CD4-positive, alpha-beta T cell treated with Interleukin-6 at 100 ng/mL for 8 hours (primary cell): ENCODE results near the gene DDX1.

Experiments used
- DNase-seq: peaks from one replicate; pipeline ENCODE4 v3.0.0-alpha.2; 2020; ENCODE audit warnings: mixed read lengths, low spot score

The DDX1 gene

GRCh38 chr2:15630121-15630977 lies 38.7 kb downstream of the DDX1 start:
- no peak for DNase-seq

GRCh38 chr2:15630978-15631719 lies 39.5 kb downstream of the DDX1 start:
- DNase-seq: no peak

- DNase-seq: no peak
Observed at GRCh38 chr2:15631883-15632282, 40.2 kb downstream of the DDX1 start.

- no peak for DNase-seq
Observed at GRCh38 chr2:15633043-15633970, 41.6 kb downstream of the DDX1 start.

GRCh38 chr2:15633971-15634346 lies 42.3 kb downstream of the DDX1 start:
- no peak for DNase-seq

- DNase-seq: no peak
Observed at GRCh38 chr2:15634846-15635490, 43.3 kb downstream of the DDX1 start.

GRCh38 chr2:15636972-15637785 lies 45.5 kb downstream of the DDX1 start:
- DNase-seq: peak; percentile 32

- DNase-seq: no peak
Observed at GRCh38 chr2:15638720-15639119, 47.1 kb downstream of the DDX1 start.

GRCh38 chr2:15639323-15640251 lies 47.9 kb downstream of the DDX1 start:
- DNase-seq: no peak

- DNase-seq: no peak
Observed at GRCh38 chr2:15640261-15640711, 48.6 kb downstream of the DDX1 start.

GRCh38 chr2:15640784-15641183 lies 49.1 kb downstream of the DDX1 start:
- no peak for DNase-seq

- DNase-seq: no peak
Observed at GRCh38 chr2:15641530-15641982, 49.9 kb downstream of the DDX1 start.

- no peak for DNase-seq
Observed at GRCh38 chr2:15642011-15642814, 50.5 kb downstream of the DDX1 start.

- DNase-seq: no peak
Observed at GRCh38 chr2:15642815-15643500, 51.3 kb downstream of the DDX1 start.

- DNase-seq: no peak
Observed at GRCh38 chr2:15643791-15644585, 52.3 kb downstream of the DDX1 start.

- no peak for DNase-seq
Observed at GRCh38 chr2:15645300-15645699, 53.6 kb downstream of the DDX1 start.

GRCh38 chr2:15645720-15646385 lies 54.2 kb downstream of the DDX1 start:
- no peak for DNase-seq
